GM18909 (cell line): Measurements from ENCODE around the gene ZNF516.

Source experiments
- ATAC-seq: cut with Tn5 transposase; IDR thresholded peaks from one replicate; pipeline ENCODE4 v1.9.1; 2021; ENCODE audit warnings: mild to moderate bottlenecking; ENCODE audit not compliant: unreplicated experiment, poor library complexity

ZNF516 gene

DNA sequence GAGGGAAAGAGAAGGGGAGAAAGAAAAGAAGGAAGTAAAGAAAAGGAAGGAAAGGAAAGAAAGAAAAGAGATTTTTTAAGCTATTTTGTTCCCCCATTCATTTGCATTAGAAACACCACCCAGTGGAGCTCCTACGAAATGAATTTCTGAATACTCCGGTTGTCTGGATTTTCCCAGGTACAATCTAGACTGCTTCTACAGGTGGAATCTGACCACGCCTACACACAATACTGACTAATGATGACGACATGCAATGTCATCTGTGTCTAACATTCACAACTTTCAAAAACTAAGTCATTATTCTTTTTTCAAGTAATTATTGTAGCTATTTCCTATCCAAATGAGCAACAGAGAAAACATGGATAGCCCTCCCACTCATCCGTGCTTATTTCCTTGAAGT is 121.7 kb downstream of the ZNF516 start:
- ATAC-seq: no peak

DNA sequence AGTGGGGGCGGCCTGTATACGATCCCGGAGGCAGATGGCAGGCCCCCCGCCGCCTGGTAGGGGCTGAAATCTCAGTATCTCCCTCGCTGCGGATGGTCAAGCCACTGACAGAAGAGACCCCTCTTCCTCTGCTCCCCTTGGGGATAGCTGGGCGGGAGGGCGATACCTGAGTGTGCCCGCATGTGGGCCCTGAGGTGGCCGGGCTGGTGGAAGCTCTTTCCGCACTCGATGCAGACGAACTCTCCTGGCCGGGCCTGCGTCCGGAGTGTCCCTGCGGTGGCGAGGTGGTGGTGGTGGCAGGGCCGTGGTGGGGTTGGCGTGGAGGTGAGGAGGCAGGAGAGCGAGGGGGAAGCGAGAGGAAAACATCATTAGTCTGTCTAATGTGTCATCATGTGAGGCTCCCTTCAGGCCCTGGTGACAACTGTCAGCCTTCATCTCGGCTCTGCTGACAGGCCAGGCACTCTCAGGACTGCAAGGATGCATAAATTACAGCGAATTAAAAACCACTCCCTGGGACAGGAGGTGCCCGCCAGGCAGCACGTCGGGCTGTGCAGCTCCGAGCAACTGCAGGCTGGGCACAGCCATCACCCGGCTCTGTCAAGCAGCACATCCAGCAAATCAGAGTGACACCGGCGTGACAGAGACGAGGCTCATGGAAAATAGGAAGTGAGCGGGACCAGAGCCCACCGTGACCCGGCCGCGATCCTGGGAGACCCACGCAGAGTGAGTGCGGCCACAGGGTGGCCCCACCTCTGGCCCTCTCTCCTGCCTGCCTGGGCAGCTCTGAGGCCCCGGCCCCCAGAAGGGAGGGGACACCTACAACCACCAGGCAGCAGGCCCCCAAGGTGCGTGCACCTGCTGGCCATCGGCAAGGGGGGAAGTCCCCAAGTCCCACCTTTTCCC is 123.5 kb downstream of the ZNF516 start:
- ATAC-seq: no peak

- ATAC-seq: no peak
These were observed 124.4 kb downstream of the ZNF516 start for GRCh38 chr18:76370686-76371085.

GRCh38 chr18:76370201-76370600 is 124.8 kb downstream of the ZNF516 start:
- ATAC-seq: no peak

DNA sequence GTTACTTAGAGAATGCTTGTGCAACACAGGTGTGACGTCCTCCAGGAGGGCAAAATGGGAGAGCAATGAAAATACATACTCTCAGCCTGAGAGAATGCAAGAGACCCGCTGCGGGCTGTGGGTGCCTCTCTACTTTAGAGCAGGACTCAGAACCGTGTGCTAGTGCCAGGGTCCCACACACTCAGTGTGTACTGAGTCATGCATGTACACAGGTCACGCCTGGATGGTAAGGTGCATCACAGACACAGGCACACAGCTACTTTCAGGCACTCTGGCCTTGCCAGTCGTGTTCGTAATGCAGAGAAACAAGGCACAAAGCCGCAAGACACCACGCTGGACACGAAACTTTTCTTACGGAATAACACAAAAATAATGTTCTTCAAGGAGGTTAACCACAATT is 125.3 kb downstream of the ZNF516 start:
- no peak for ATAC-seq

GRCh38 chr18:76368976-76369375 is 126.1 kb downstream of the ZNF516 start:
- ATAC-seq: no peak

- no peak for ATAC-seq
These were observed 126.8 kb downstream of the ZNF516 start for GRCh38 chr18:76368271-76368670.

DNA sequence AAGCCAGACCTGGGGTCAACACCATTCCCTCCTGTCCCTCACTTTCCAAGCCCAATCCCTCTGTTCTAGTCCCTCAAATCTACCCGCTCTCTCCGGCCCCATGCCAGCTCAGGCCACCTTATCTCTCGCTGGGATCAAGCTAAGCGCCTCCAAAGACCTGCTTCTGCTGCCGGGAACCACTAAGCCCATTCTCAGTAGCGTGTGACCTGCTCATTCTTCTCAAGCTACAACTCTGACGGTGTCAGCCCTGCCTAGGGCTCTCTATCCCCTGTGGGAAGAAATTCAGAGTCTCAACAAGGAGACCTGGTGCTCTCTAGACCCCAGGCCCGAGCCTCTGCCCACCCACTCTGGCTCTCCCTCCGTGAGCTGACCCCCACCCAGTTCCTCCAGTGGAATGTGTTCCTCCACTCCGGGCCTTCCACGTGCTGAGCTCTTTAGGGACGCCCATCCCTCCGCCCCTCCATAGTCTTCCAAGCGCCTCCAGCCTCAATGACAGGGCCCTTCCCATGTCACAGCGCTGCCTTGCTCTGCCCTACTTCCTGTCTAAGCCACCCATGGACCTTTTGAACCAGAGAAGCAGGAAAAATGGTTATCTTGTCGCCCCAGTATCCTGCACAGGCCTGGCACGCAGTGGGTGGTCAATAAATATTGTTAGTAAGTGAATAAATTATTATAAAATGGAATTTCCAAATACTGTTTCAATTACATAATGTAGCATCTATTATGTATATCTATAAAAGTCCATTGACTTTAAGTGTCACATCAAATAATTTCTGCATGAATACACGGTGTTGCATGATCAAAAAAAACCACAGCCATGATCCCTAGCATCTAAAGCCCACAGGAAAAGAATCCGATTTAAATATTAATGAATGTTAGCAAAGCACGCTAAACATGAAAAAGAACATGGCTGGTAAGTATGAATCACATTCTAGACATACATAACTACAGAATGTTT is 127.6 kb downstream of the ZNF516 start:
- ATAC-seq: no peak

- ATAC-seq: no peak
These were observed 129.5 kb downstream of the ZNF516 start for GRCh38 chr18:76365561-76365960.

GRCh38 chr18:76364282-76365259 is 130.5 kb downstream of the ZNF516 start:
- ATAC-seq: peak; percentile 90

DNA sequence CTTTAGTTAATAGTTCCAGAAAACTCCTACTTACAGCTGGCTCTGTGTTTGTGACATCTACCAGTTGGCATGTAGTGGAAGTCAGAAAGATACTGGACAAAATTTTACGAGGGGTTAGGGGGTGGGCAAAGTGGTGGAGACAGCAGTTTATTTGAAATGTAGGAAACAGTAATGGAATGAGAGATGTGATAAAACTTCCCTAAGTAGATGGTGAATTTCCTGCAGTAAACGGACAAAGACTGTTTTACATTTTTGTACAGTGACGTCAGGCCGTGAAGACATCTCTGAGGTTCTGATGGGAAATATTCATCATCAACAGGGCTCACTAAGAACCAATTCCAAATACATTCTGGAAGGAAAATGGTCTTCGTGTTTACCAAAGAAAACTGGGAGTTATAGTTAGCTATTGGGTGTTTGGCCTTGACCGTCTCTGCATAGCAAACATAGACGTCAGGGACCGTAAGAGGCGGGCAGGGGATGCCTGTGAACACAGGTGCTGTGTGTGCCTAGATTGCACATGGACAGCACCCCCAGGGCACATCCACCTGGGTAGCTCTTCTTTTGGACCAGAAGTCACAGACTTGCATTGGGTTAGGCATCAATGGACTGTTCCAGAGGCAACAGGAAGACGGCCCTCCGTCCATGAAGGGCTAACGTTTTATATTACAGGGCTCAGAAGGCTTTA is 131.5 kb downstream of the ZNF516 start:
- no peak for ATAC-seq

GRCh38 chr18:76362676-76363075 is 132.4 kb downstream of the ZNF516 start:
- no peak for ATAC-seq

- no peak for ATAC-seq
These were observed 133.8 kb downstream of the ZNF516 start for GRCh38 chr18:76361219-76361618.

- ATAC-seq: no peak
These were observed 135.1 kb downstream of the ZNF516 start for GRCh38 chr18:76359909-76360308.

DNA sequence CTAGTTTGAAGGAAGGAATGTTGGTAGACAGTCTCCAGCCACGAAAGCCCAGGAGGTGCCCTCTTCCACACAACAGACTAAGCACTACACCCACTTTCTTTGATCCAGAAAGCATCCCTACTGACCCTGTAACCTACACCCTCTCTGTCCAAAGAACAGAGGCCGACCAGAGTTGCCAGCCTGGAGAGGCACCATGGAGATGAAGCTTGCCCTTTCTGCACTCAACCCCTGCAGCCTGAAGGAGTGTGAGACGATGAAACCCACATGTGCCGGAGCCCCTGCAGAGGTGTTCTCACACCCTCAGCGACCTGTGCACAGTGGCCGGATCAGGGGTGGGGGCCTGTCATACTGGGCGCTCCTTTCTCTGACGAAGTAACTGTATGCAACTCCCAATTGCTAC is 136.3 kb downstream of the ZNF516 start:
- no peak for ATAC-seq

DNA sequence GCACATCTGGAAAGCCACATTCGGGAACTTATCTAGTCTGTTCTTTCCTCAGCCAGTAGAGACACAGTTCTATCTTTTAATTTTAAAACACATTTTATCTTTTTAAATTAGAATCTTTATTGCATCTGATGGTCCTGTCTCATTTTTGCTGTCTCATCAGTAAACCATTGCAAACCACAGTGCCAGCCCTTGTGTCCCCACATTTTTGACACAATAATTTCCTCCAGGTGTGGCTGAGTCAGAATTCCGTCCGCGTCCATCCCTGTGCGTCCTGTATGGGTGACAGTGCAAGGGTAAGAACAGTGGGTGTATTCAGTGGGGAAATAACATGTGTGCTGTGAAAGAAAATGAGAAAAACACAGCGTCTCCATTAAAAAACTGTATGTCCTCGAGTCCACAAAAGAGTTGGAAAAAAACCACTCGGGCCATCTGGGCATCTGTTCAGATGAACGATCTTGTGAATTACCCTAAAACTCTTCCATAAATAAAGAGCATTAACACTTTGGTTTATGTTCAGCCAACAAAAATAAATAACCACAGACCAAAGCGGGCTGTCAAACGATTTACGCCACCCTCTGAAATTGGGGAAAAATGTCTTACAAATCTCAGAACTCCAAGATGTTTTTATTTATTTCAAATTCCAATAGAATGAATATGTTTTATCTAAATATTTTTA is 137.3 kb downstream of the ZNF516 start:
- ATAC-seq: no peak

GRCh38 chr18:76357174-76357573 is 137.9 kb downstream of the ZNF516 start:
- no peak for ATAC-seq

- no peak for ATAC-seq
These were observed 138.4 kb downstream of the ZNF516 start for GRCh38 chr18:76356666-76357065.

GRCh38 chr18:76354348-76354747 is 140.7 kb downstream of the ZNF516 start:
- ATAC-seq: no peak
